Thoracic aorta (tissue), 2 donors: ENCODE data around the gene HERC6. TPM values are rescaled to one million over a fixed set of nuclear protein-coding genes. Genes with fewer than 3 reads are reported as not detected.

Source experiments
- ATAC-seq: fragments of 150-250 bp; one replicate; pipeline ENCODE4 v1.8.0; 2017; ENCODE audit warnings: low read depth; ENCODE audit not compliant: insufficient number of reproducible peaks, low FRiP score
- DNase-seq: peaks from one replicate; pipeline ENCODE4 v3.0.0-alpha.2; 2020; ENCODE audit warnings: low spot score
- H3K27ac ChIP-seq, 2 donors: fragments of 200-600 bp; sonication (generic); 1 replicate in 1 of 2; 2 replicates in 1 of 2; pipeline ENCODE4 v1.5.1; 2016; ENCODE audit warnings: mild to moderate bottlenecking in 2 of 2, moderate library complexity in 2 of 2
- H3K27me3 ChIP-seq: fragments of 200-600 bp; sonication (generic); replicated peaks from 2 replicates; pipeline ENCODE4 v1.6.0; 2016; ENCODE audit warnings: mild to moderate bottlenecking; ENCODE audit not compliant: insufficient read depth
- H3K36me3 ChIP-seq: fragments of 200-600 bp; sonication (generic); one replicate; pipeline ENCODE4 v1.5.1; 2016
- H3K4me1 ChIP-seq, 2 donors: fragments of 200-600 bp; sonication (generic); 1 replicate in 1 of 2; 2 replicates in 1 of 2; pipeline versions ENCODE4 v1.5.1 to v1.6.0; 2016; ENCODE audit warnings: low read depth in 2 of 2, mild to moderate bottlenecking in 1 of 2; ENCODE audit not compliant: control insufficient read depth in 1 of 2
- H3K4me3 ChIP-seq: fragments of 200-600 bp; sonication (generic); 2 replicates; pipeline ENCODE4 v1.5.1; 2016; ENCODE audit warnings: mild to moderate bottlenecking
- H3K9me3 ChIP-seq: fragments of 200-600 bp; sonication (generic); 2 replicates; pipeline ENCODE4 v1.5.1; 2016
- CTCF ChIP-seq: fragments of 200-600 bp; sonication (generic); IDR thresholded peaks from one replicate; pipeline ENCODE4 v1.5.1; 2019; ENCODE audit warnings: antibody characterized with exemption
- total RNA-seq, 2 donors: library from RNA; depleted of rRNA; stranded (reverse); fragments of >200 nt; gene quantifications; one replicate each; pipeline versions ENCODE4 v1.1.0 to v1.2.3, GENCODE V29; 2016

HERC6 gene
- total RNA-seq, 2 donors from 2014 or later = 7.8 to 12.9 TPM

- DNase-seq (no peak), ATAC-seq (no peak)
- H3K27me3 ChIP-seq = no peaks in the 10 kb centered on the region
- H3K36me3 ChIP-seq = peaks cover 6% of the 10 kb centered on the region
- H3K4me1 ChIP-seq = no peaks in the 10 kb centered on the region
- H3K4me3 ChIP-seq = no peak overlapping the region
- no peak for TF ChIP-seq CTCF
- no peaks in the 10 kb centered on the region for H3K9me3 ChIP-seq
- H3K27ac ChIP-seq = no peak overlapping the region
These were observed 60.6 kb downstream of the HERC6 start for GRCh38 chr4:88439161-88439760.

DNA sequence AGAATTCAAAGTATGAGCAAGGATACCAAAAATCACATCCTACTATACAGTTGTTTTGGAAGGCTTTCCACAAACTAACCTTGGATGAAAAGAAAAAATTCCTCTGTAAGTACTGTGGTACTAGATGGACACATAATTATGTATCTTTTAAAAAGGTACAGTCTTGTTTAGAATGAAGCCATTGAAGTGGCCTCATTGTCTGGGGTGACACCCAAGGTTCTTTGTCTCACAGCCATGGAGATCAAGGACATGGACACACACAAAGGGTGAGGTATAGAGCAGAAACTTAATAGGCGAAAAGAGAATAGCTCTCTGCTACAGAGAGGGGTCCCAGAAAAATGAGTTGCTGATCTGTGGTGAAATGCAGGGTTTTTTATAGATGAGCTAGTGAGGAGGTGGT lies 61.5 kb downstream of the HERC6 start:
- H3K36me3 ChIP-seq = peaks cover 4% of the 10 kb centered on the region
- H3K27me3 ChIP-seq = no peaks in the 10 kb centered on the region
- H3K4me1 ChIP-seq = no peaks in the 10 kb centered on the region
- ATAC-seq (no peak), DNase-seq (no peak)
- no peaks in the 10 kb centered on the region for H3K9me3 ChIP-seq
- TF ChIP-seq CTCF = no peak
- H3K4me3 ChIP-seq = no peak overlapping the region
- H3K27ac ChIP-seq = no peak overlapping the region

- H3K27me3 ChIP-seq = no peaks in the 10 kb centered on the region
- ATAC-seq = no peak
- no peak overlapping the region for H3K4me3 ChIP-seq
- H3K9me3 ChIP-seq = no peaks in the 10 kb centered on the region
- DNase-seq = no peak
- peaks cover 4% of the 10 kb centered on the region for H3K36me3 ChIP-seq
- H3K4me1 ChIP-seq = no peaks in the 10 kb centered on the region
- no peak overlapping the region for H3K27ac ChIP-seq
- no peak for TF ChIP-seq CTCF
These were observed 63.0 kb downstream of the HERC6 start for GRCh38 chr4:88441696-88442095.

GRCh38 chr4:88442689-88443191 lies 64.1 kb downstream of the HERC6 start:
- H3K9me3 ChIP-seq = no peaks in the 10 kb centered on the region
- no peak for ATAC-seq
- no peak for DNase-seq

DNA sequence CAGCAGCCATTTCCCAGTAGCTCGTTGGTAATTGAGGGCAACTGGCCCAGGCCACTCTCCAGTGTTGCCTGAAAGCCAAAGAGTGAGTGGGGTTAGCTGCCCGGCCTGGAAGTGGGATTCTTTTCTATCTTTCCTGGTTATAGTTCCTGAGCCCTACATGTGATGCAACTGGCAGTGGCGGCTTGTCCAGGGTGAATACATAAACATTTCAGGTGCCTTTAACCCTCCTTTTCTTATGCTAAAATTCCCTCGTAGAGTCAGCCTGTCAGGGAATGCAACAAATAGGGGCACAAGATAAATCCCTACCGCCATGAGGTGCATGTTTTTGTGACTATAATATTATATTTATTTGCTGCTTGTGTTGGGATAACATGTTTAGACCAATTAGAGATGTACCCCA lies 64.8 kb downstream of the HERC6 start:
- Histone ChIP-seq H3K9me3 (no peaks in the 10 kb centered on the region), H3K27me3 (no peaks in the 10 kb centered on the region), H3K36me3 (no peaks in the 10 kb centered on the region), H3K4me1 (no peaks in the 10 kb centered on the region), H3K4me3 (no peak overlapping the region), H3K27ac (no peak overlapping the region)
- no peak for DNase-seq
- TF ChIP-seq CTCF = no peak
- ATAC-seq = no peak

More at GRCh38 chr4:88442689-88443191, 64.1 kb downstream of the HERC6 start:
- H3K27ac ChIP-seq = no peak overlapping the region
- no peaks in the 10 kb centered on the region for H3K4me1 ChIP-seq
- TF ChIP-seq CTCF = no peak
- H3K27me3 ChIP-seq = no peaks in the 10 kb centered on the region
- H3K4me3 ChIP-seq = no peak overlapping the region
- no peaks in the 10 kb centered on the region for H3K36me3 ChIP-seq
